Tongue (tissue), 2 donors: Measurements from ENCODE around the gene YY2. TPM values are rescaled to one million over a fixed set of nuclear protein-coding genes. Genes with fewer than 3 reads are reported as not detected.
A peak's percentile ranks its signal among the peaks of the same experiment; 100 is the strongest.
"Not testable (repeated sequence)": the region's sequence is repeated elsewhere in the genome, so short reads cannot be mapped to it uniquely, and the experiment has no call there.

Experiments
- DNase-seq: peaks from one replicate; pipeline ENCODE4 v3.0.0-alpha.2; 2015
- total RNA-seq: library from RNA; depleted of rRNA; stranded (reverse); fragments of >200 nt; gene quantifications from one replicate; pipeline ENCODE4 v1.2.3, GENCODE V29; 2014

The YY2 gene
- total RNA-seq = 0.92 TPM

GRCh38 chrX:21855937-21856415 lies at the start of gene YY2:
Gene YY2 (plus strand): TSS chrX:21855987. CDS start chrX:21856485, 498 bp downstream.
- no peak for DNase-seq

- no peak for DNase-seq
These were observed 49.1 kb upstream of the YY2 start for GRCh38 chrX:21806691-21807090.

GRCh38 chrX:21811832-21812231 lies 44.0 kb upstream of the YY2 start:
- no peak for DNase-seq

GRCh38 chrX:21812628-21813027 lies 43.2 kb upstream of the YY2 start:
- DNase-seq = no peak

- no peak for DNase-seq
These were observed 42.0 kb upstream of the YY2 start for GRCh38 chrX:21813612-21814368.

GRCh38 chrX:21816136-21816535 lies 39.7 kb upstream of the YY2 start:
- peak; percentile 1 for DNase-seq

DNA sequence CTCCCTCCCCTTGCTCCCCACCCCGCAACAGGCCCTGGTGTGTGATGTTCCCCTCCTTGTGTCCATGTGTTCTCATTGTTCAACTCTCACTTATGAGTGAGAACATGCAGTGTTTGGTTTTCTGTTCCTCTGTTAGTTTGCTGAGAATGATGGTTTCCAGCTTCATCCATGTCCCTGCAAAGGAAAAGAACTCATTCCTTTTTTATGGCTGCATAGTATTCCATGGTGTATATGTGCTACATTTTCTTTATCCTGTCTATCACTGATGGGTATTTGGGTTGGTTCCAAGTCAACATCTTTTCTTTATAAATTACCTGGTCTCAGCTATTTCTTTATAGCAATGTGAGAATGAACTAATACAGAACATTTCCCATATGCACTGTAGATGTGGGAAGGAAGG lies 35.6 kb upstream of the YY2 start:
- DNase-seq = not testable (repeated sequence)

- no peak for DNase-seq
These were observed 33.9 kb upstream of the YY2 start for GRCh38 chrX:21821875-21822274.

DNA sequence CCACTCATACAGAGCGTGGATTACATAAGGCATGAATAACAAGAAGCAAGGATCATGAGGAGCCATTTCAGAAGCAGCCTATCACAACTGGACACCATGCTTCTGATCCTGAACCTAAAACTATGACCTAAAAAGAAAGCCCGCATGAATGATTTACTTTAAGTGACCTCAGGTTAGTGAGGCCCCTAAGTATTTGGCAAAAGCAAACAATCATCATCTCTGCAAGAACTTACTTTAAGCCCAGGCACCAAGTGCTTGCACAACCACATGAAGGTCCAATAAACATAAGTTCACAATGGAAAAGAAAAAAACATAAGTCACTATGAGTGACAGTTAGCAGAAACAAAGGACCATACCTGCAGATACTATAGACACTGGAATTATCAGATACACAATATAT lies 24.3 kb upstream of the YY2 start:
- no peak for DNase-seq

DNA sequence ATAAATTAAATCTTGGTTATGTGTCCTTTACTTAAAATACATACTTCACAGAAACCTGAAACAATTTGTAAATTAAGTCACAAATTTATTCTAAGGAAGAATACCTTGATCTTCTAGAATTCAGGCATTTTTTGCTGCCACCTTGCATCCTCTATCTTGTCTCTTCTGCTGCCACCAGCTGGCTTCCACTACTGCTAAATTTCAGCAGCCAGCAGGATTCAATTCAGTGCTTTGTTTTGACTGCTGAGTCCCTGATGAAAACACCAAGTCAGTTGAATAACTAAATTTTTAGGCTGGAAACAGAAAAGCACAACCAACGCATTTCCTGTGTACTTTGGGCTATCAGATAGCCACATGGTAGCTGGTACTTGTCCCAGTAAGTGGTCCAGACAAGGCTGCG lies 18.7 kb upstream of the YY2 start:
- no peak for DNase-seq

- peak; percentile 35 for DNase-seq
These were observed 16.9 kb upstream of the YY2 start for GRCh38 chrX:21838937-21839333.

- peak; percentile 94 for DNase-seq
These were observed 16.2 kb upstream of the YY2 start, which contains the start of gene MBTPS2 for GRCh38 chrX:21839334-21840192. Gene MBTPS2 (plus strand): TSS chrX:21839617. CDS start chrX:21839735, 118 bp downstream.

GRCh38 chrX:21840193-21840545 lies 15.6 kb upstream of the YY2 start:
- no peak for DNase-seq

DNA sequence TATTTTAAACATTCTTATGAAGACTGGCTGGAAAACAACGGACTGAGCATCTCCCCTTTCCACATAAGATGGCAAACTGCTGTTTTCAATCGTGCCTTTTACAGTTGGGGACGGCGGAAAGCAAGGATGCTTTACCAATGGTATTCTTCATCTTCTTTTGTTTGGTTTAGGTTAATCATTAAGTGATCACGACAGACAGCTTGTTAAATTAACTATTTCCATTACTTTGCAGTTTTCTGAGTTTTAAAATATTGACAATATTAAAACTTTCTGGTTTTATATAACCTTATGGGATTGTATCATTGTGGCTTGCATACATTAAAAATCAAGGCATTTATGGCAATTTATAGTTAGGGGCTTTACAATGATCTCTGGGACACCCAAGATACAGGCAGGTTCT lies 12.6 kb upstream of the YY2 start:
- no peak for DNase-seq

DNA sequence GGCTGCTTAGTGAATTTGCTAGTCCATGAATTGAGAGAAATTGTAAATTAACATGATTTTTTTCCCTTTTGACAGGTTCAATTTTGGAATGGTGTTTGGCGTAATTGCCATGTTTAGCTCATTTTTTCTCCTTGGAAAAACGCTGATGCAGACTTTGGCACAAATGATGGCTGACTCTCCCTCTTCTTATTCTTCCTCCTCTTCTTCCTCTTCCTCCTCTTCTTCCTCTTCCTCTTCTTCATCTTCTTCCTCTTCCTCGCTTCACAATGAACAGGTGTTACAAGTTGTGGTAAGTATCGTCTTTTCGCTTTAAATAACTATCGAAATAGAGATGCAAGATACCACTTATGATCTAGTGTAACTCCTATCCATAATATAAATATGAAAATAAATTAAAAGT lies 10.7 kb upstream of the YY2 start:
- no peak for DNase-seq

- DNase-seq = peak; percentile 80
These were observed 8.4 kb upstream of the YY2 start for GRCh38 chrX:21847342-21847741.

- DNase-seq = no peak
These were observed 2.2 kb upstream of the YY2 start for GRCh38 chrX:21853578-21853977.

- DNase-seq = no peak
These were observed 717 bp downstream of the YY2 start for GRCh38 chrX:21856504-21856903.

DNA sequence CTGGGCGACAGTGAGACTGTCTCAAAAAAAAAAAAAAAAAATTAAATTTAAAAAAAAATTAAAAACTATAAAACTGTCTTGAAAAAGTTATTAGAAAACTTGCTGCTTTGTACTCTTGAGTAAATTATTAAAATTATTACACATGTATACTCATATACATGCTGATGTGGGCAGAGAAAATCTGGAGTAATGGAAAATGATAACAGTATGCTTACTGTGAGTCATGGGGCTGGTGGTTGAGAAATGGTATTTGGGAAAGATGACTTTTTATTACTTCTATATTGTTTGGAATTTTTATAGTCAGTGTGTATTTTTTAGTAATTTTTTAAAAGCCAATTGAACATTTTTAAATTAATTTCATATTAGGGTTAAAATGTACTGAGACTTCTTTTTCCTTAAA lies 7.5 kb downstream of the YY2 start:
- DNase-seq = no peak

GRCh38 chrX:21865436-21865835 lies 9.6 kb downstream of the YY2 start:
- DNase-seq = no peak

- peak; percentile 8 for DNase-seq
These were observed 14.7 kb downstream of the YY2 start for GRCh38 chrX:21870494-21870893.

DNA sequence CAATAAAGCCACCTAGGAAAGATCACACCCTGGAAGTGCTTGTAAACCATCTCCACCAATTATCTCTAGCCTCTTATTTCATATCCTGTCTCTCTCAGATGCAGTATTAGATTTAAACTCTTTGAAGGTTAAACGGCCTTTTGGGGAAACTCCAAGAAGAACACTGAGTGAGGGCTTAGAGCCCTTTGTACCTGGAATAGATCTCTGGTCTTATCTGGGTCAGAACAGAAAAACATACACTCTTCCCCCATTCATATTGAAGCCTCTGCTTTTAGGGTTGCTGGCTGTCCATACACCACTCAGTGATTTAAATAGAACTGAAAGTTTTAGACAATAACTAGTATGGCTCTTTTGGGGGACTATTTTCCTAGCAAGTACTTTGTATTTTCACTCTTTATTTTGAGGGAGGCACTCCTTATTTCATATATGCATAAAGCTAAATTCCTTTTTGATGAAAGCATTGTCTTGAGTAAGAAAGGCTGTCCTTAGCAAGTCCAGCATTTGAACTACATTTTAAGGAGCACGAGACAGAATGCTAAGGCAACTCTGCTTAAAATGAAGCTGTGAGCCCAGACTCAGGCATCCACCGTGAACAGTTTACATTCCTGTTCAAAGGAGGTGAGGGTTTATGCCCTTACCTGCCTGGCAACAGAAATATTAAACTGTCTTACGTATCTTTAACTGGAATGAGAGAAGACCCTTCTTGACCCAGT lies 17.4 kb downstream of the YY2 start:
- DNase-seq = no peak

- not testable (repeated sequence) for DNase-seq
These were observed 18.4 kb downstream of the YY2 start for GRCh38 chrX:21874182-21874581.
